ENCODE results near the gene OPCML. TPM values are rescaled to one million over a fixed set of nuclear protein-coding genes. Genes with fewer than 3 reads are reported as not detected.

OPCML gene
- total RNA-seq, 1 donor from 2014 or later, result 2.7 TPM

GRCh38 chr11:132626446-132626845 lies 905.9 kb downstream of the OPCML start:
- peaks cover 16% of the 10 kb centered on the region for H3K4me1 Mint-ChIP-seq (ENCODE audit: low read depth)
- no peak for TF ChIP-seq CTCF (IDR thresholded peaks at IDR 0.05)
- DNase-seq (ENCODE audit: low spot score), result no peak
- H3K27me3 Mint-ChIP-seq (ENCODE audit: low read depth), result no peaks in the 10 kb centered on the region
- peaks cover 4% of the 10 kb centered on the region for H3K9me3 Mint-ChIP-seq (ENCODE audit: low read depth)
- H3K36me3 Mint-ChIP-seq (ENCODE audit: low read depth), result no peaks in the 10 kb centered on the region
- no peak overlapping the region for H3K27ac Mint-ChIP-seq (ENCODE audit: unreplicated experiment)
- H3K4me3 Mint-ChIP-seq (ENCODE audit: unreplicated experiment), result no peak overlapping the region

GRCh38 chr11:132623511-132623910 lies 908.8 kb downstream of the OPCML start:
- H3K4me3 Mint-ChIP-seq (ENCODE audit: unreplicated experiment), result no peak overlapping the region
- H3K36me3 Mint-ChIP-seq (ENCODE audit: low read depth), result no peaks in the 10 kb centered on the region
- no peak overlapping the region for H3K27ac Mint-ChIP-seq (ENCODE audit: unreplicated experiment)
- H3K27me3 Mint-ChIP-seq (ENCODE audit: low read depth), result no peaks in the 10 kb centered on the region
- no peak for DNase-seq (ENCODE audit: low spot score)
- TF ChIP-seq CTCF (IDR thresholded peaks at IDR 0.05), result no peak
- H3K9me3 Mint-ChIP-seq (ENCODE audit: low read depth), result no peaks in the 10 kb centered on the region
- H3K4me1 Mint-ChIP-seq (ENCODE audit: low read depth), result peaks cover 16% of the 10 kb centered on the region

GRCh38 chr11:132621976-132622580 lies 910.2 kb downstream of the OPCML start:
- Mint-ChIP-seq H3K9me3 (ENCODE audit: low read depth) (no peaks in the 10 kb centered on the region), H3K27me3 (ENCODE audit: low read depth) (no peaks in the 10 kb centered on the region), H3K27ac (ENCODE audit: unreplicated experiment) (no peak overlapping the region), H3K36me3 (ENCODE audit: low read depth) (no peaks in the 10 kb centered on the region), H3K4me1 (ENCODE audit: low read depth) (peaks cover 16% of the 10 kb centered on the region), H3K4me3 (ENCODE audit: unreplicated experiment) (no peak overlapping the region)
- DNase-seq (ENCODE audit: low spot score), result no peak
- TF ChIP-seq CTCF (IDR thresholded peaks at IDR 0.05), result no peak

GRCh38 chr11:132620423-132620822 lies 911.9 kb downstream of the OPCML start:
- peaks cover 16% of the 10 kb centered on the region for H3K4me1 Mint-ChIP-seq (ENCODE audit: low read depth)
- no peaks in the 10 kb centered on the region for H3K27me3 Mint-ChIP-seq (ENCODE audit: low read depth)
- H3K36me3 Mint-ChIP-seq (ENCODE audit: low read depth), result no peaks in the 10 kb centered on the region
- no peak overlapping the region for H3K4me3 Mint-ChIP-seq (ENCODE audit: unreplicated experiment)
- H3K9me3 Mint-ChIP-seq (ENCODE audit: low read depth), result no peaks in the 10 kb centered on the region
- no peak for DNase-seq (ENCODE audit: low spot score)
- TF ChIP-seq CTCF (IDR thresholded peaks at IDR 0.05), result no peak
- no peak overlapping the region for H3K27ac Mint-ChIP-seq (ENCODE audit: unreplicated experiment)

- Mint-ChIP-seq H3K27me3 (ENCODE audit: low read depth) (no peaks in the 10 kb centered on the region), H3K36me3 (ENCODE audit: low read depth) (no peaks in the 10 kb centered on the region), H3K9me3 (ENCODE audit: low read depth) (no peaks in the 10 kb centered on the region), H3K4me1 (ENCODE audit: low read depth) (peaks cover 6% of the 10 kb centered on the region), H3K27ac (ENCODE audit: unreplicated experiment) (no peak overlapping the region), H3K4me3 (ENCODE audit: unreplicated experiment) (no peak overlapping the region)
- TF ChIP-seq CTCF (IDR thresholded peaks at IDR 0.05), result no peak
- no peak for DNase-seq (ENCODE audit: low spot score)
These were observed 921.5 kb downstream of the OPCML start for GRCh38 chr11:132610791-132611190.
